DMS 273 treated with DMSO at 0.1 percent for 48 hours (cell line): ENCODE data around the gene ADCY1.

Experiments
- DNase-seq: peaks from one replicate; lab custom pipeline; 2025; lab: John Stamatoyannopoulos, UW

Gene ADCY1

GRCh38 chr7:45593121-45593541 is 19.0 kb downstream of the ADCY1 start:
- no peak for DNase-seq

DNA sequence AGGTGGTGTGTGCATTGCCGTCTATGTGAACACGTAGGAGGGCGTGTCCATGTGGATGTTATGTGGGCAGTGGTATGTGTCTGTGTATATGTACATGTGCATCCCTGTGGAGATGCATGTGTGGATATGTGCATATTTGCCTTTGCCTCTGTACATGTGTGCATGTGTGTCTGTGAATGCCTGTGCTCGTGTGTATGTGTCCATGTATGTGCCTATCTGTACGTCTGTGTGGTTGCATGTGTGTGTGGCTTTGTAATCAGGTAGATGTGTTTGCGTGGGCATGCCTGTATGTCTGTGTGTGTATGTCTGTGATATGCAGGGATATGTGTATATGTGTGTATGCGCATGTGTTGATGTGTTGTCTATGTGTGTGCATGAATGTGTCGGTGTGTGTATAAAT is 19.7 kb downstream of the ADCY1 start:
- DNase-seq = no peak

GRCh38 chr7:45594745-45595535 is 20.8 kb downstream of the ADCY1 start:
- no peak for DNase-seq

GRCh38 chr7:45595809-45596664 is 21.9 kb downstream of the ADCY1 start:
- no peak for DNase-seq

DNA sequence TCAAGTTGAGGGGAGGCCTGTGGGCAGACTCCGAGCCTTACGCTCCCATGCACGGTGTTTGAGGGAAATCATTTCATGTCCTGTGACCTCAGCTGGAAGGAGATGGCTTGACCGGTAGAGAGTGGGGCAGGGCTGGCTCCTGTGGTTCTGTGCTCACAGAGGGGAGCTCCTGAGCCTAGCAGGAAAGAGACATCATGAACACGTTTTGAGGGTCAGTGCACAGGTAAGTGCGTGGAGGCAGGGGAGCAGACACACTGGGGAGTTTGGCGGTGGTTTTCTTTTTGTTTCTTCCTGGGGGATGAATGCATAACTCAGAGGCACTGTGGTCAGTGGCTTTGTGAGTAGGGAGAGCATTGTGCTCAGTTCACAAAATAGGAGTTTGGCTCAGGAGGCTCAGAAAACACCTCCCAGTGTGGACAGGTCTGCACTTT is 22.5 kb downstream of the ADCY1 start:
- no peak for DNase-seq

DNA sequence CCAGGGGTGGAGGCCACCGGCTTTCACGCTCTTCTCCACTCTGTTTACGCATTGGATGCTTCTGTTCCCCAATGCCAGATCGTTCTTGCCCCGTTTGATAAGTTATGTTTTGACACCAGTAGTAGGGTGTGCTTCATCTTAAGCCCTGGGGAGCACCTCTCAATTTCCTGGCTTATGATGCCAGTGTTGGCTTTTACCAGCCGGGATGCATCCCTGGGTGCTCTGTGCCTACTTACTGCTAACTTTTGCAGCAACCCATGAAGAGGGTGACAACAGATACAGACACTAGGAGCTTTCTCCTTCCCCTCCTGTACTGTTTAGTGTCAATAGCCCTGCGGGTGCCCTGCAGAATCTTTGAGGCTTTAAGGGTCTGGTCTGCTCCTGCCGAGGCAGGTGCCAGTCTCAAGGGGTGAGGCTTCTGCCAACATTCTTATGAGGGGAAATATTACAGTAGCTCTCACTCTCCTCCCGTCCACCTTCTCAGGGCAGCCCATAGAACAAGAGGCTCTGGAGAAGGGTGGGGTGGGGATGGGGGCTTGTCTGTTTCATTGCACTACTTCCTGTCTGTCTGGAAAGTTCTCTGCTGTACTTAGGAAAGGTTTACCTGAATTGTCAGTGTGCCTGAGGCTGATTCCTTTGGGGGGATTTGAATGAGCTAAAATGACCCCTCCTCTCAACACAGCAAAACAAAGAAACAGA is 23.3 kb downstream of the ADCY1 start:
- DNase-seq = no peak

GRCh38 chr7:45598886-45599520 is 24.8 kb downstream of the ADCY1 start:
- DNase-seq = no peak

GRCh38 chr7:45599851-45600706 is 25.9 kb downstream of the ADCY1 start:
- DNase-seq = no peak

DNA sequence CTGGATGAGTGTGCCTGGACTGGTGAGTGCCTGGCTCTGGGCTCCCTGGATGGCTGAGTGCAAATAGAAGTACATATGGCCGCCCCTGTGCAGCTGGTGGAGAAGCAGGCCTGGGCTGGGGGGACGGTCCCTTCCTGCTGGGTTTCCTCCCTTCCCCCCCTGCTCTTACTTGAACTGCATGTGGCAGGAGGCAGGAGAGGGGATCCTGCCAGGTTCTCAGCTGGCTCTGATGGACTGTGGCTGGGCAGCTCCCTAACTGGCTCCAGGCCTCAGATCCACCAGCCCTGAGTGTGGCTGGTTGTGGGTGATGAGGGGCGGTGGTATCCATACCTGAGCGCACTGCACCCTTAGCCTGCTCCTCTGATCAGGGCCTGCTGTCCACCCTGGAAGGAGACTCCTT is 26.9 kb downstream of the ADCY1 start:
- DNase-seq = no peak

DNA sequence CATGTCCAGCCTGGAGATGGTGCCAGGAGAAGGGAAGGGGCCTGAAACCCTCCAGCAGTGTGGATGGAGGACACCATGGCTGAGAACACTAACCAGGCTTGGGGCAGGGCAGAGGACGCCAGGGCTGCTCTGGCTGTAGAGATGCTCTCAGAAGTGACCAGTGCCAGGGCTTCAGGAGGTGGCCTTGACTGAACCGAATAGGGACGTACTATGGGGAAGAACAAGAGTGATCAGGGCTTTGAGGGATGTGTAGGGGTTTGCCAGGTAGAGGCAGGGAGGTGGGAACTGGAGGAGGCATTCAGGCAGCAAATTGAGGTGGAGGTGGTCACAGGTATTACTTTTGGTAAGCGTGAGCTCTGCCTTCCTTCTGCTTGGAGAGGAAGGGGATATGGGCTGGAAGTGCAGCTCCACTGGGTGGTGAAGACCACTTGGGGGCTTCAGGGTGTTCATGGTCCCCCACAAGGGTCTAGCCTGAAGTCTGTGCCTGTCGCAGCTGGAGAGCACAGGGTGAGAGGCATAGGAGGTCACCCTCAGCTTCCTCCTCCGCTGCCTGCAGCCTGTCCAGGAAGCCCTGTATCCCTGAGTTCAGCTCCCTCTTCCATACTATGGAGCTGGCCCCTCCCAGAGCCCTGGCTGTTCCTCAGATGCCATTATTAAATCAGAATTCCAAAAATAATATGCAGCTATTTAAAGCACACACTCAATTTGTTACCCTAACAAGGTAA is 27.8 kb downstream of the ADCY1 start:
- no peak for DNase-seq

- DNase-seq = no peak
Measured at GRCh38 chr7:45606050-45606449, 31.9 kb downstream of the ADCY1 start.

GRCh38 chr7:45606931-45607330 is 32.8 kb downstream of the ADCY1 start:
- no peak for DNase-seq

DNA sequence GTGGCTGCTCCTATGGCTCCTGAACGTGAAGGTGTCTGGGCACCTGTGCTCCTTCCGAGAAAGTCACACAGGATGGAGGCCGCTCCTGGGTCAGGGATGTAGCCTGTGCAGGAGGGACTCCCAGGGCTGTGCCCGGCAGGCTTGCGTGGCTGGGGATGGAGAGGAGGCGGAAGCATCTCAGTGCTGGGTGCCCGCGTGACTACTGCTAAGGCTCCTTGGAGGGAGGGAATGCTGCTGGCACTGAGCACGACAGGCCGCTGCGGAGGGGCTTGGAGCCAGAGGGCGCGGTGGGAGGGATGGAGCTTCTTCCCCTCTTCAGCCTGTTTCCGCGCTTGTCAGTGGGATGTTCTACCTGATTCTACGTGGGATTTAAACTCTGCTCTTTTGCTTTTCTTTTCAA is 35.0 kb downstream of the ADCY1 start:
- DNase-seq = no peak

GRCh38 chr7:45610019-45610418 is 35.9 kb downstream of the ADCY1 start:
- DNase-seq = no peak

DNA sequence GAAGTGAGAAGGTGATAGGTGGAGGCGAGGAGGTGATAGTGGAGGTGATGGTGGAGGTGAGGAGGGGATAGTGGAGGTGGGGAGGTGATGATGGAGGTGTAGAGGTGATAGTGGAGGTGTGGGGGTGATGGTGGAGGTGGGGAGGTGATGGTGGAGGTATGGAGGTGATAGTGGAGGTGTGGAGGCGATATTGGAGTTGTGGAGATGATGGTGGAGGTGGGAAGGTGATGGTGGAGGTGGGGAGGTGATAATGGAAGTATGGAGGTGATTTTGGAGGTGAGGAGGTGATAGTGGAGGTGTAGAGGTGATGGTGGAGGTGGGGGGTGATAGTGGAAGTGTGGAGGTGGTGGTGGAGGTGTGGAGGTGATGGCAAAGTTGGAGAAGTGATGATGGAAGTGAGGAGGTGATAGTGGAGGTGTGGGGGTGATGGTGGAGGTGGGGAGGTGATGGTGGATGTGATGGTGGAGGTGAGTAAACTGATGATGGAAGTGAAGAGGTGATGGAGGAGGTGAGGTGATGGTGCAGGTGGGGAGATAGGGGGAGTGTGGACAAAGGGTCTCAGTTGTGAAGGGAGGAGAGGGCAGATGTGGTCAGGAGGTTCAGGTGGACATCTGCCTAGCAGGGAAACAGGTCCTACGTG is 36.6 kb downstream of the ADCY1 start:
- DNase-seq = no peak

GRCh38 chr7:45617166-45617565 is 43.0 kb downstream of the ADCY1 start:
- DNase-seq = no peak

- DNase-seq = no peak
Measured at GRCh38 chr7:45622058-45622457, 47.9 kb downstream of the ADCY1 start.

DNA sequence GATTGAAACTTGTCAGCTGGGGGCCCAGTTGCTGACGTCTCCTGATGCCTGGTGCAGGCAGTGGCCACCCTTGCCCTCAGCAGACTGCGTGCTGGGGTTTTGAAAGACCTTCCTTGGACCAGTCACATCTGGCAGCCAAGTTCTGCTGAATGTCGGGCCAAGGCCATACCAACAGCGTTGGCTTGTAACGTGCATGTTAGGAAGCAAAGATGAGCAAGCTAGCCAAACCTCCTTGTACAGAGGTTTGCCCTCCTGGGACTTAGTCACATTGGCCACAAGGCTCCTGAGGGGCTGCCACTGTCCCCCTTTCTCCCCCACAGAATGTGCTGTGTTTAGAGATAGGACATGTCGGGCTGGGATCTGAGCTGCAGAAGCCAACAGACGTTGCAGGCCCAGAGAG is 49.0 kb downstream of the ADCY1 start:
- DNase-seq = no peak

- no peak for DNase-seq
Measured at GRCh38 chr7:45623740-45624391, 49.7 kb downstream of the ADCY1 start.

DNA sequence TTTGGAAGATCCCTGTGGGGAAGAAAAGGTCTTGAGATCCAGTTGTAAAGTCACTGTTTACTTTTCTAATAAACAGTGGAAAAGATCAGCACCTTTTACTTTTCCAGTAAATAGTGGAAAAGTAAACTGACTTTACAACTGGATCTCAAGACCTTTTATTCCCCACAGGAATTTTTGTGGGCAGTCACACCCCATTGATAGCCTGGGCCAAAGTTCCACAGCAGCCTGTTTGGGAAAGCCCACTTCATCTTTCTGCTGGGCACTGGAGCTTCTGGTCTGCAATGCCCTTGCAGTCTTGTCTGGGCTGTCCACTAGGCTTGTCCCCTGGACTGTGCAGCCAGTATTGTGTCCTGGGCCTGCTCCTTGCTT is 50.2 kb downstream of the ADCY1 start:
- DNase-seq = no peak
